A549 treated with CpdA at 1 μM for 4 hours (cell line): ENCODE measurements around the gene TMEM207. TPM values are rescaled to one million over a fixed set of nuclear protein-coding genes. Genes with fewer than 3 reads are reported as not detected.

Experiments
- total RNA-seq: library from RNA; stranded (reverse); fragments of 200-300 nt; extraction: Qiagen RNA extraction; gene quantifications from 5 replicates; pipeline ENCODE4 v1.2.3, GENCODE V29; 2022; ENCODE audit warnings: low read depth

Gene TMEM207
- total RNA-seq: not detected in 5 replicates

GRCh38 chr3:190449801-190450200 is at the start of gene TMEM207:
TSS of gene TMEM207 (minus strand) at chr3:190449901. CDS start at chr3:190449809, 92 bp downstream.

GRCh38 chr3:190387578-190388213 is 62.0 kb downstream of the TMEM207 start, which contains the start of gene CLDN16:
TSS of gene CLDN16 (plus strand) at chr3:190388163. CDS start at chr3:190388330, 167 bp downstream.

Other genes with a start within 250 kb of the TMEM207 start
- gene CLDN1, start 127.5 kb downstream of the TMEM207 start, total RNA-seq: 26.4 to 33.5 TPM (median 29.0 TPM) in 5 replicates
- gene CLDN16, start 61.7 kb downstream of the TMEM207 start, total RNA-seq: 0.02 to 0.15 TPM (median 0.06 TPM) in 3 of 5 replicates, not detected in the others
- 5.9 to 7.0 TPM (median 6.3 TPM) in 5 replicates for gene IL1RAP, start 64.2 kb upstream of the TMEM207 start, total RNA-seq